HUES48 (cell line): ENCODE measurements around the gene PPARGC1A.
A peak's percentile ranks its signal among the peaks of the same experiment; 100 is the strongest.

Experiments
- H3K27ac ChIP-seq: one replicate; pipeline ENCODE4 v1.7.0; 2013; ENCODE audit warnings: low read depth, low read length, inconsistent platforms
- H3K27me3 ChIP-seq: 2 replicates; pipeline ENCODE4 v1.6.1; 2013; ENCODE audit warnings: mild to moderate bottlenecking, low read length; ENCODE audit not compliant: control insufficient read depth, insufficient read depth
- H3K36me3 ChIP-seq: 2 replicates; pipeline ENCODE4 v1.6.1; 2013; ENCODE audit warnings: low read length; ENCODE audit not compliant: control insufficient read depth, insufficient read depth
- H3K4me1 ChIP-seq: 2 replicates; pipeline ENCODE4 v1.6.1; 2013; ENCODE audit warnings: mild to moderate bottlenecking, low read length; ENCODE audit not compliant: control insufficient read depth, insufficient read depth
- H3K4me3 ChIP-seq: 2 replicates; pipeline ENCODE4 v1.5.1; 2013; ENCODE audit warnings: mild to moderate bottlenecking, low read depth, low read length
- H3K9ac ChIP-seq: 2 replicates; pipeline ENCODE4 v1.6.1; 2013; ENCODE audit warnings: mild to moderate bottlenecking, low read depth, low read length, moderate library complexity
- H3K9me3 ChIP-seq: 2 replicates; pipeline ENCODE4 v1.6.1; 2013; ENCODE audit warnings: low read length; ENCODE audit not compliant: control insufficient read depth, insufficient read depth

The PPARGC1A gene

GRCh38 chr4:23838131-23838530, 51.7 kb downstream of the PPARGC1A start:
- H3K27me3 ChIP-seq = no peaks in the 10 kb centered on the region

GRCh38 chr4:23837371-23837770, 52.5 kb downstream of the PPARGC1A start:
- Histone ChIP-seq H3K27me3 (no peaks in the 10 kb centered on the region), H3K4me1 (no peaks in the 10 kb centered on the region), H3K36me3 (no peaks in the 10 kb centered on the region), H3K27ac (no peak overlapping the region), H3K4me3 (no peak overlapping the region), H3K9me3 (no peaks in the 10 kb centered on the region), H3K9ac (no peak overlapping the region)

More at GRCh38 chr4:23838131-23838530, 51.7 kb downstream of the PPARGC1A start:
- no peaks in the 10 kb centered on the region for H3K4me1 ChIP-seq
- no peak overlapping the region for H3K4me3 ChIP-seq
- H3K9ac ChIP-seq = no peak overlapping the region
- H3K27ac ChIP-seq = no peak overlapping the region
- H3K36me3 ChIP-seq = no peaks in the 10 kb centered on the region
- H3K9me3 ChIP-seq = no peaks in the 10 kb centered on the region

- Histone ChIP-seq H3K36me3 (no peaks in the 10 kb centered on the region), H3K9ac (no peak overlapping the region), H3K4me3 (no peak overlapping the region)
Measured at GRCh38 chr4:23835774-23836478, 53.9 kb downstream of the PPARGC1A start.

GRCh38 chr4:23828779-23829178, 61.1 kb downstream of the PPARGC1A start:
- Histone ChIP-seq H3K27me3 (no peaks in the 10 kb centered on the region), H3K9me3 (no peaks in the 10 kb centered on the region), H3K27ac (no peak overlapping the region), H3K9ac (no peak overlapping the region), H3K36me3 (no peaks in the 10 kb centered on the region), H3K4me1 (no peaks in the 10 kb centered on the region), H3K4me3 (no peak overlapping the region)

More at GRCh38 chr4:23835774-23836478, 53.9 kb downstream of the PPARGC1A start:
- H3K27me3 ChIP-seq = no peaks in the 10 kb centered on the region
- H3K4me1 ChIP-seq = no peaks in the 10 kb centered on the region
- no peaks in the 10 kb centered on the region for H3K9me3 ChIP-seq
- no peak overlapping the region for H3K27ac ChIP-seq

- Histone ChIP-seq H3K36me3 (no peaks in the 10 kb centered on the region), H3K9me3 (no peaks in the 10 kb centered on the region), H3K4me3 (no peak overlapping the region), H3K4me1 (no peaks in the 10 kb centered on the region), H3K27ac (no peak overlapping the region), H3K27me3 (no peaks in the 10 kb centered on the region), H3K9ac (no peak overlapping the region)
Measured at GRCh38 chr4:23828020-23828715, 61.7 kb downstream of the PPARGC1A start.

- Histone ChIP-seq H3K9ac (no peak overlapping the region), H3K4me3 (no peak overlapping the region), H3K27ac (peak overlapping the region; percentile 46), H3K36me3 (no peaks in the 10 kb centered on the region), H3K27me3 (no peaks in the 10 kb centered on the region), H3K9me3 (no peaks in the 10 kb centered on the region), H3K4me1 (peaks cover 17% of the 10 kb centered on the region; the same call in 1 of the 2 replicates)
Measured at GRCh38 chr4:23822181-23822580, 67.7 kb downstream of the PPARGC1A start.

- Histone ChIP-seq H3K9ac (no peak overlapping the region), H3K27me3 (no peaks in the 10 kb centered on the region), H3K4me1 (peaks cover 20% of the 10 kb centered on the region; the same call in 1 of the 2 replicates), H3K4me3 (no peak overlapping the region), H3K9me3 (no peaks in the 10 kb centered on the region), H3K36me3 (no peaks in the 10 kb centered on the region), H3K27ac (no peak overlapping the region)
Measured at GRCh38 chr4:23819041-23819511, 70.8 kb downstream of the PPARGC1A start.

GRCh38 chr4:23818097-23818885, 71.6 kb downstream of the PPARGC1A start:
- no peaks in the 10 kb centered on the region for H3K27me3 ChIP-seq
- H3K27ac ChIP-seq = no peak overlapping the region
- no peaks in the 10 kb centered on the region for H3K9me3 ChIP-seq
- H3K36me3 ChIP-seq = no peaks in the 10 kb centered on the region
- no peak overlapping the region for H3K4me3 ChIP-seq
- H3K9ac ChIP-seq = no peak overlapping the region
- H3K4me1 ChIP-seq = peaks cover 20% of the 10 kb centered on the region; the same call in 1 of the 2 replicates

- H3K9ac ChIP-seq = no peak overlapping the region
- no peaks in the 10 kb centered on the region for H3K27me3 ChIP-seq
- no peaks in the 10 kb centered on the region for H3K9me3 ChIP-seq
- no peaks in the 10 kb centered on the region for H3K36me3 ChIP-seq
- peak overlapping the region; percentile 17 for H3K27ac ChIP-seq
- no peak overlapping the region for H3K4me3 ChIP-seq
- 0 out of 2 replicates have a peak, but pooled peaks cover 2% of the 10 kb centered on the region for H3K4me1 ChIP-seq
Measured at GRCh38 chr4:23814996-23815660, 74.7 kb downstream of the PPARGC1A start.

- peak overlapping the region; percentile 17 for H3K27ac ChIP-seq
- no peaks in the 10 kb centered on the region for H3K27me3 ChIP-seq
- 0 out of 2 replicates have a peak, but pooled peaks cover 2% of the 10 kb centered on the region for H3K4me1 ChIP-seq
- no peaks in the 10 kb centered on the region for H3K9me3 ChIP-seq
- no peak overlapping the region for H3K9ac ChIP-seq
- no peak overlapping the region for H3K4me3 ChIP-seq
- no peaks in the 10 kb centered on the region for H3K36me3 ChIP-seq
Measured at GRCh38 chr4:23814587-23814986, 75.3 kb downstream of the PPARGC1A start.
